Endothelial cell of umbilical vein (primary cell): ENCODE results near the gene WDR48. TPM values are rescaled to one million over a fixed set of nuclear protein-coding genes. Genes with fewer than 3 reads are reported as not detected.

Source experiments
- BruUV-seq: library from RNA; stranded (reverse); fragments of 400-500 nt; replicated peaks from 2 replicates; lab custom pipeline; 2021; lab: Mats Ljungman, UMichigan
- CTCF ChIA-PET: fragments of 300-600, 350-600 bp; sonication (Branson Sonifier 250); formaldehyde crosslinking; loops from one replicate; lab custom pipeline; 2021; ENCODE audit warnings: antibody characterized with exemption, inconsistent platforms; lab: Charles Lee
- POLR2A ChIA-PET: fragments of 300-600, 350-600 bp; sonication (Branson Sonifier 250); formaldehyde crosslinking; loops from one replicate; lab custom pipeline; 2021; ENCODE audit warnings: antibody characterized with exemption, inconsistent platforms; lab: Charles Lee
- DNase-seq: peaks from one replicate; pipeline ENCODE4 v3.0.0-alpha.2; 2011; ENCODE audit warnings: low read depth, low spot score
- FAIRE-seq: peaks from 2 replicates; lab custom pipeline; 2011; peaks lifted over from hg19 to GRCh38; lab: Jason Lieb, UNC
- H2AFZ ChIP-seq: 2 replicates; pipeline ENCODE4 v1.6.0; 2012; ENCODE audit warnings: low read depth, low read length, control low read depth, inconsistent platforms
- H3K27ac ChIP-seq: 2 replicates; pipeline ENCODE4 v1.5.1; 2011; ENCODE audit warnings: low read depth, mild to moderate bottlenecking, control low read depth, low read length, moderate library complexity; ENCODE audit not compliant: insufficient read depth
- H3K27me3 ChIP-seq, 2 experiments: 2 replicates each; pipeline versions ENCODE4 v1.6.0 to v1.6.1; 2011; ENCODE audit warnings: low read length in 2 of 2, mixed read lengths in 1 of 2; ENCODE audit not compliant: control insufficient read depth in 2 of 2, insufficient read depth in 2 of 2
- H3K36me3 ChIP-seq, 2 experiments: 2 replicates in 1 of 2; 3 replicates in 1 of 2; pipeline ENCODE4 v1.5.1; 2011; ENCODE audit warnings: low read length in 2 of 2, mild to moderate bottlenecking in 1 of 2, moderate library complexity in 1 of 2; ENCODE audit not compliant: control insufficient read depth in 2 of 2, insufficient read depth in 2 of 2; ENCODE audit errors: extremely low read depth in 1 of 2
- H3K4me1 ChIP-seq: 3 replicates; pipeline ENCODE4 v1.5.1; 2011; ENCODE audit warnings: mild to moderate bottlenecking, low read length; ENCODE audit not compliant: control insufficient read depth, insufficient read depth; ENCODE audit errors: extremely low read depth
- H3K4me2 ChIP-seq: 2 replicates; pipeline ENCODE4 v1.6.1; 2011; ENCODE audit warnings: low read length, control low read depth, mixed read lengths; ENCODE audit not compliant: insufficient read depth
- H3K4me3 ChIP-seq, 3 experiments: fragments of 200-600 bp in 1 of 3; sonication (generic), shearing (Covaris generic) in 1 of 3; replicated peaks in 1 of 3; 2 replicates each; pipeline ENCODE4 v1.5.1; 2011 to 2016; ENCODE audit warnings: control low read depth in 3 of 3, low read length in 3 of 3, mild to moderate bottlenecking in 2 of 3, inconsistent platforms in 1 of 3, low read depth in 1 of 3, moderate library complexity in 1 of 3; ENCODE audit not compliant: insufficient read depth in 1 of 3
- H3K79me2 ChIP-seq: 2 replicates; pipeline ENCODE4 v1.6.0; 2012; ENCODE audit warnings: low read length, inconsistent platforms; ENCODE audit not compliant: control insufficient read depth, insufficient read depth
- H3K9ac ChIP-seq: replicated peaks from 2 replicates; pipeline ENCODE3; 2011; ENCODE audit warnings: low read length, control low read depth; ENCODE audit not compliant: insufficient read depth; ENCODE audit errors: extremely low read depth
- H3K9me1 ChIP-seq: replicated peaks from 3 replicates; pipeline ENCODE4 v1.6.0; 2011; ENCODE audit warnings: mild to moderate bottlenecking, low read length; ENCODE audit not compliant: control insufficient read depth, insufficient read depth; ENCODE audit errors: extremely low read depth
- H3K9me3 ChIP-seq: replicated peaks from 2 replicates; pipeline ENCODE4 v1.5.1; 2012; ENCODE audit warnings: low read length, inconsistent platforms; ENCODE audit not compliant: control insufficient read depth, insufficient read depth
- H4K20me1 ChIP-seq: replicated peaks from 2 replicates; pipeline ENCODE3; 2011; ENCODE audit warnings: mild to moderate bottlenecking, low read length; ENCODE audit not compliant: control insufficient read depth, insufficient read depth; ENCODE audit errors: extremely low read depth
- CTCF ChIP-seq, 2 donors: IDR thresholded peaks; 1 replicate in 1 of 2; 2 replicates in 1 of 2; pipeline ENCODE4 v1.5.1; 2011; ENCODE audit warnings: low read length in 2 of 2, mild to moderate bottlenecking in 2 of 2, moderate library complexity in 2 of 2, control low read depth in 1 of 2, inconsistent platforms in 1 of 2, low read depth in 1 of 2; ENCODE audit not compliant: insufficient read depth in 1 of 2; ENCODE audit errors: extremely low read depth in 1 of 2
- EZH2 ChIP-seq: IDR thresholded peaks from 2 replicates; pipeline ENCODE4 v1.6.1; 2012; ENCODE audit warnings: borderline replicate concordance, low read depth, mild to moderate bottlenecking, moderate library complexity, low read length, inconsistent platforms; ENCODE audit not compliant: severe bottlenecking
- FOS ChIP-seq: IDR thresholded peaks from 2 replicates; pipeline ENCODE4 v1.6.1; 2011; ENCODE audit warnings: mild to moderate bottlenecking, low read length, moderate library complexity, borderline replicate concordance; ENCODE audit not compliant: insufficient read depth
- GATA2 ChIP-seq: IDR thresholded peaks from 2 replicates; pipeline ENCODE4 v1.7.0; 2011; ENCODE audit warnings: low read depth, mild to moderate bottlenecking, moderate library complexity, mixed read lengths, low read length; ENCODE audit not compliant: insufficient read length, insufficient read depth
- MAX ChIP-seq: IDR thresholded peaks from 2 replicates; pipeline ENCODE4 v1.6.1; 2011; ENCODE audit not compliant: insufficient read depth, insufficient read length
- MYC ChIP-seq: IDR thresholded peaks from one replicate; pipeline ENCODE4 v1.6.1; 2011; ENCODE audit warnings: mild to moderate bottlenecking, low read depth, low read length
- POLR2AphosphoS5 ChIP-seq: IDR thresholded peaks from 2 replicates; pipeline ENCODE4 v1.6.1; 2012; ENCODE audit warnings: low read depth, mild to moderate bottlenecking, control low read depth, low read length, moderate library complexity; ENCODE audit not compliant: insufficient read depth
- dilution Hi-C: fragments of 300-500 bp; cut with MboI; formaldehyde crosslinking; loops from one replicate; pipeline ENCODE4 v1.15.0; 2019; ENCODE audit warnings: low sequenced_read_pairs; ENCODE audit not compliant: extremely low pct_ligation_motif_present
- intact Hi-C: fragments of 100-400 bp; cut with micrococcal nuclease; formaldehyde crosslinking; loops from one replicate; pipeline ENCODE4 v1.10.0; 2022
- polyA plus RNA-seq, 4 experiments: library from polyadenylated mRNA; depleted of rRNA in 3 of 4; stranded (reverse) in 3 of 4; unstranded in 1 of 4; fragments of >200 nt; gene quantifications; 2 replicates each; pipeline versions ENCODE4 v1.2.1 to v1.2.3, GENCODE V29; 2011 to 2012; ENCODE audit warnings: missing spikeins in 1 of 4
- total RNA-seq: library from RNA; stranded (reverse); gene quantifications from 2 replicates; pipeline ENCODE4 v1.2.3, GENCODE V29; 2021

Gene WDR48
- total and polyA plus RNA-seq, 2 donors (not counting 3 experiments of a cell fraction or from before 2014, with no cell fraction given) = 13.7 to 25.3 TPM

GRCh38 chr3:39099242-39099641 lies 47.4 kb downstream of the WDR48 start:
- Histone ChIP-seq H3K27ac (no peak overlapping the region), H3K4me3 (no peak overlapping the region), H3K9me1 (no peaks in the 10 kb centered on the region), H2AFZ (no peak overlapping the region), H4K20me1 (no peaks in the 10 kb centered on the region), H3K27me3 (no peaks in the 10 kb centered on the region), H3K4me1 (no peaks in the 10 kb centered on the region), H3K4me2 (no peak overlapping the region), H3K9ac (no peak overlapping the region), H3K79me2 (peaks cover 20% of the 10 kb centered on the region), H3K36me3 (peaks cover 22 to 39% of the 10 kb centered on the region in 2 experiments), H3K9me3 (no peaks in the 10 kb centered on the region)
- TF ChIP-seq FOS (no peak), GATA2 (no peak), EZH2 (no peak), MYC (no peak), CTCF (IDR thresholded peaks at IDR 0.05; ENCODE audit: extremely low read depth in 1 of 2, insufficient read depth in 1 of 2, low read depth in 1 of 2, low read length in 2 of 2) (no peak), MAX (no peak), POLR2AphosphoS5 (no peak)
- no peak for DNase-seq
- ChIA-PET CTCF (no interaction called here), POLR2A (no interaction called here)
- FAIRE-seq = no peak
- intact Hi-C loops (no loop called here), dilution Hi-C loops (no loop called here)
- no TSS peak for BruUV-seq
